ENCODE data around the gene MAL.
"Not testable (repeated sequence)": the region's sequence is repeated elsewhere in the genome, so short reads cannot be mapped to it uniquely, and the experiment has no call there.

The MAL gene

DNA sequence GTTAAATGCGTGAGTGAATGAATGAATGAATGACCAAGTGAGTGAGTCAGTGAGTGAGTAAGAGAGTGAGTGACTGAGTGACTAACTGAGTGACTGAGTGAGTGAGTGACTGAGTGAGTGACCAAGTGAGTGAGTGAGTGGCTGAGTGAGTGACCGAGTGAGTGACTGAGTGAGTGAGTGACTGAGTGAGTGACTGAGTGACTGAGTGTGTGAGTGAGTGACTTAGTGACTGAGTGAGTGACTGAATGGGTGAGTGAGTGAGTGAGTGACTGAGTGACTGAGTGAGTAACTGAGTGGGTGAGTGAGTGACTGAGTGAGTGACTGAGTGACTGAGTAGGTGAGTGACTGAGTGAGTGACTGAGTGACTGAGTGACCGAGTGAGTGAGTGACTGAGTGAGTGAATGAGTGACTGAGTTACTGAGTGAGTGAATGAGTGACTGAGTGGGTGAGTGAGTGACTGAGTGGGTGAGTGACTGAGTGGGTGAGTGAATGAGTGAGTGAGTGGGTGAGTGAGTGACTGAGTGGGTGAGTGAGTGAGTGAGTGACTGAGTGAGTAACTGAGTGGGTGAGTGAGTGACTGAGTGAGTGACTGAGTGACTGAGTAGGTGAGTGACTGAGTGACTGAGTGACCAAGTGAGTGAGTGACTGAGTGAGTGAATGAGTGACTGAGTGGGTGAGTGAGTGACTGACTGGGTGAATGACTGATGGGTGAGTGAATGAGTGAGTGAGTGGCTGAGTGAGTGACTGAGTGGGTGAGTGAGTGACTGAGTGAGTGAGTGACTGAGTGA lies 11.3 kb downstream of the MAL start:
- no peak for DNase-seq

DNA sequence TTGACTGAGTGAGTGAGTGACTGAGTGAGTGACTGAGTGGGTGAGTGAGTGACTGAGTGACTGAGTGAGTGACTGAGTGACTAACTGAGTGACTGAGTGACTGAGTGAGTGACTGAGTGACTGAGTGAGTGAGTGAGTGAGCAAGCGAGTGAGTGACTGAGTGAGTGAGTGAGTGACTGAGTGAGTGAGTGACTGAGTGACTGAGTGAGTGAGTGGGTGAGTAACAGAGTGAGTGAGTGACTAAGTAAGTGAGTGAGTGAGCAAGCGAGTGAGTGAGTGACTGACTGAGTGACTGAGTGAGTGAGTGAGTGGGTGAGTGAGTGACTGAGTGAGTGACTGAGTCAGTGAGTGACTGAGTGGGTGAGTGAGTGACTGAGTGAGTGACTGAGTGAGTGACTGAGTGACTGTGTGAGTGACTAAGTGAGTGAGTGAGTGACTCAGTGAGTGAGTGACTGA lies 11.9 kb downstream of the MAL start:
- DNase-seq: no peak

GRCh38 chr2:95037841-95038585 lies 12.5 kb downstream of the MAL start:
- not testable (repeated sequence) for DNase-seq

- no peak for DNase-seq
Measured at GRCh38 chr2:95038635-95039298, 13.3 kb downstream of the MAL start.

DNA sequence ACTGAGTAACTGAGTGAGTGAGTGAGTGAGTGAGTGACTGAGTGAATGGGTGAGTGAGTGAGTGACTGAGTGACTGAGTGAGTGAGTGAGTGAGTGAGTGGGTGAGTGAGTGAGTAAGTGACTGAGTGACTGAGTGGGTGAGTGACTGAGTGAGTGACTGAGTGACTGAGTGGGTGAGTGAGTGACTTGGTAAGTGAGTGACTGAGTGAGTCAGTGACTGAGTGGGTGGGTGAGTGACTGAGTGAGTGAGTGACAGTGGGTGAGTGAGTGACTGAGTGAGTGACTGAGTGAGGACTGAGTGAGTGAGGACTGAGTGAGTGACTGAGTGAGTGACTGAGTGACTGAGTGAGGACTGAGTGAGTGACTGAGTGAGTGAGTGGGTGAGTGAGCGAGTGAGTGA lies 13.9 kb downstream of the MAL start:
- no peak for DNase-seq

DNA sequence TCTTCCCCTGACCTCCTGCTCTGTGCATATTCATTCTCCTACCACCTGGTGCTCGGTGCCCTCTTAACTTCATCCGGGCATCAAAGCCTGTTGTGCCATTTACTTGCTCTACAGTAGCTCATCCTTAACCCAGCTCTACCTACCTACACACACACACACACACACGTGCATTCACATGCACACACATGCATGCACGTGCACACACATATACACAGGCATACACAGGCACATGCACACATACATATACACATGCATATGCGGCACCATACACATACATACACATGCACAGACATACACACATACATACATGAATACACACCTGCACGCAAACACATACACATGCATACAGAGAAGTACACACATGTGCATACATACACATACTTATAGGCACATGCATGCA lies 14.5 kb downstream of the MAL start:
- no peak for DNase-seq

DNA sequence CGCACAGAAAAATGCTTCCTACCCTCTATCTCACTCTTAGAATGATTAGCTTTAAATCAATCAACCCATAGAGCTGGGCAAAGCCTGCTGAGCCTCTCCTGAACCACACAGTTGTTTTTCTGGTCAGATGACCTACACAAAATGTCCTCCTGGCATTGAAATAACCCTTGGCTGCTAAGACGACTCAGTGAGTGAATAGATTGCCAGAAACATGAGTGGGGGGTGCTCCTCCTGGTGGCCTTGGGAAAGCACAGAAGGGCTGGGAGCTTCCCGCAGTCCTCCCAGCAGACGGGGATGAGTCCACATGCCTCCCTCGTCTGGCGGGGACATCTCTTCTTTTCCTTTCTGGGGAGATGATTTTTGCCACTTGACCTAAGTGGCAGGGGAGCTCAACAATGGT lies 14.9 kb downstream of the MAL start:
- no peak for DNase-seq

- DNase-seq: no peak
Measured at GRCh38 chr2:95041060-95041823, 15.7 kb downstream of the MAL start.

GRCh38 chr2:95041824-95042442 lies 16.4 kb downstream of the MAL start:
- no peak for DNase-seq

DNA sequence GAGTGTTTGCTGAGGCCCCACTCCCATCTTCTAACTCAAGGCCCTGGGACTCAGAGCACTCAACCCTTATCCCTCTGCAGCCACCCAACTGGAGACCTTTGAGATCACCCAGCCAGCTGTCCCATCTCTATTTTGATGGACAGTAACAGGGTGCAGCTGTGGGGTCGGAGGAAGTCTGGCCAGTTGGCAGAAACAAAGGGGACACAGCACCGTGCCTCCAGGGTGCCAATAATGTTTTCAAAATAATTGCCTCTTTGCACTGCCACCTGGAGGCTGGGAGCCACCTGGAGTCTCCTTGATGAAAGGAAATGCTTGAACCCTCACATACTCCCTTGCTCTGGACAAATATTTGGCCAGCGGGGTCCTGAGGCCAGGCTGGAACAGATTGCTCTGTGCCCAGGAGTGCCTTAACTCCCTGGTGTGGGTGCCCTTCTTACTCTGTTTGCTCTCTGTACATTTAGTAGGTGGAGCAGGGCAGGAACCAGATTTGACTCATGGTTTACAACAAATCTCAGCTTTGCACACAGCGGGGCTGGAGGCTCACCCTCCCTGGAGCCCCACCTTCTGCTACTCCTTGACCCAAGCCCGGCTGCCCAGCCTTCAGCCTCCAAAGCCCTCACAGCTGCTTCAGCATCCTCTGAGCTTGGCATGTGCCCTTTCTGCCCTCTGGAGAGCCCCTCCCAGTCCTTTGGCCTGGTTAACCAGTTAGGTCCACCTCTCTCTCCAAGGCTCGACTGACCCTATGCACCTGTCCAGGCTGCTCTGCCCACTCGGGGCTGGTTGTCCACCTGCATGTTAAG lies 17.2 kb downstream of the MAL start:
- no peak for DNase-seq

- no peak for DNase-seq
Measured at GRCh38 chr2:95043300-95044093, 18.0 kb downstream of the MAL start.

GRCh38 chr2:95044601-95045000 lies 19.1 kb downstream of the MAL start:
- no peak for DNase-seq

- no peak for DNase-seq
Measured at GRCh38 chr2:95046371-95047112, 21.0 kb downstream of the MAL start.

DNA sequence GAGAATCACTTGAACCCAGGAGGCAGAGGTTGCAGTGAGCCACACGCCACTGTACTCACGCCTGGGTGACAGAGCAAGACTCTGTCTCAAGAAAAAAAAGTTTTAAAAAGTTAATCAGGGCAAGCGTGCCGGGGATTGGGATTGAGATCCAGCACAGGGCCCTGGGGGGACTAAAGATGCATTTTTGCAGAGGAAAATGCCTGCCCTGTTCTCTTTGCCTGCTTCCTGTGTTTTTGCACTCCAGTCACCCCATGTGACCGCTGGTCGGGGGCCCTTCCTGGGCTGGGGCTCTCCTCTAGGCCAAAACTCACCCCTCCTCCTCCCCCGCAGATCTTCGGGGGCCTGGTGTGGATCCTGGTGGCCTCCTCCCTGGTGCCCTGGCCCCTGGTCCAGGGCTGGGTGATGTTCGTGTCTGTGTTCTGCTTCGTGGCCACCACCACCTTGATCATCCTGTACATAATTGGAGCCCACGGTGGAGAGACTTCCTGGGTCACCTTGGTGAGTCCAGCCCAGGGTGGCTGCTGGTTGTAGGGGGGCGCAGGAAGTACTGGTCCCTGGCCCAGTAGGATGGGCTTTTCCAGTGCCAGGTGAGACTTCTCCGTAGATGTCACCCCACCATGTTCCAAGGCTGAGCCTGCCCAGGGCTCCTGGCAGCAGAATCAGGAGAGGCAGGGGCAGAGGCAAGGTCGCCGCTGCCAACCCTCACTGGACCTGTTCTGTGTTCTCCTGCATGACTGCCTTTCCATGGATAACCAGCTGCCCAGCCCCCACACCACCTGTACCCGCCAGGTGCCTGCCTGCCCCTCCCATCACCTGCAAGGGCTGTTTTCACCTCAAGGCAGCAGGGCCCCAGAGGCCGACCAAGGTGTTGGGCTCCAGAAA lies 22.4 kb downstream of the MAL start:
- DNase-seq: no peak

- DNase-seq: no peak
Measured at GRCh38 chr2:95048825-95049682, 23.5 kb downstream of the MAL start.

GRCh38 chr2:95049683-95049955 lies 24.1 kb downstream of the MAL start:
- DNase-seq: no peak

DNA sequence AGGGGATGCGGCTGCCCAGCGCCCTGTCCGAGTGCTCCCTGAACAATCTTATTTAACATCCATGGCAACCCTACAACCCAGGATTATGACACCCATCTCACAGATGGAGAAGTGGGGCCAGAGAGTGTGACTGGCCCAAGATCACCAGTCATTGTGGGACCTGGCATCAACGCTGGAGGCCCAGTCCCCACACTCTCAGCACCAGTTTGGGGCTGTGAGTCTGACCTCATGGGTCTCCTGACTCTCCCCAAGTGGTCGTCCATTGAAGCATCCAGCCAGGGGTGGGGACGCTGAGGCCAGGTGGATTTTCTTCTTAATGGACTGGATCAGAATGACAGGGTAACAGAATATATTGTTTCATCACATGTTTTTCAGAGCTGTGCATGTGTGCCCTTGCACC lies 24.5 kb downstream of the MAL start:
- DNase-seq: no peak

Measured in cerebellar nuclear complex (tissue), 1 donor.